Mesendoderm (in vitro differentiated cells): ENCODE measurements around the gene FLNB.

ENCODE experiments used
- DNase-seq: peaks from one replicate; pipeline ENCODE4 v3.0.0; 2013
- H2AK5ac ChIP-seq: 2 replicates; pipeline ENCODE4 v1.6.1; 2013; ENCODE audit warnings: low read length, inconsistent platforms
- H2BK120ac ChIP-seq: 2 replicates; pipeline ENCODE4 v1.6.1; 2013; ENCODE audit warnings: low read depth, mild to moderate bottlenecking, low read length, moderate library complexity, mixed read lengths
- H2BK15ac ChIP-seq: replicated peaks from 2 replicates; pipeline ENCODE4 v1.6.1; 2013; ENCODE audit warnings: low read depth, mild to moderate bottlenecking, moderate library complexity
- H2BK5ac ChIP-seq: 2 replicates; pipeline ENCODE4 v1.6.1; 2013; ENCODE audit warnings: low read length, inconsistent platforms
- H3K18ac ChIP-seq: 2 replicates; pipeline ENCODE4 v1.6.1; 2013; ENCODE audit warnings: mild to moderate bottlenecking, low read length, mixed read lengths
- H3K23ac ChIP-seq: one replicate; pipeline ENCODE4 v1.6.1; 2013; ENCODE audit warnings: low read length
- H3K27ac ChIP-seq: 2 replicates; pipeline ENCODE4 v1.5.1; 2013; ENCODE audit warnings: low read depth, mild to moderate bottlenecking, inconsistent platforms, low read length, moderate library complexity
- H3K27me3 ChIP-seq: 2 replicates; pipeline ENCODE4 v1.6.1; 2013; ENCODE audit warnings: low read length, control low read depth, mild to moderate bottlenecking, inconsistent platforms; ENCODE audit not compliant: insufficient read depth, poor library complexity
- H3K36me3 ChIP-seq: 2 replicates; pipeline ENCODE4 v1.6.1; 2013; ENCODE audit warnings: low read length, inconsistent platforms; ENCODE audit not compliant: control insufficient read depth, insufficient read depth
- H3K4ac ChIP-seq: one replicate; pipeline ENCODE4 v1.6.1; 2013; ENCODE audit warnings: low read depth, mild to moderate bottlenecking, low read length, moderate library complexity
- H3K4me1 ChIP-seq: 2 replicates; pipeline ENCODE4 v1.6.1; 2013; ENCODE audit warnings: low read depth, low read length, inconsistent platforms; ENCODE audit not compliant: control insufficient read depth
- H3K4me2 ChIP-seq: 2 replicates; pipeline ENCODE4 v1.6.1; 2013; ENCODE audit warnings: low read length
- H3K4me3 ChIP-seq: 2 replicates; pipeline ENCODE4 v1.5.1; 2013; ENCODE audit warnings: mild to moderate bottlenecking, low read length
- H3K56ac ChIP-seq: one replicate; pipeline ENCODE4 v1.6.1; 2013; ENCODE audit warnings: low read length
- H3K79me1 ChIP-seq: 2 replicates; pipeline ENCODE4 v1.6.1; 2013; ENCODE audit warnings: low read length, inconsistent platforms
- H3K79me2 ChIP-seq: 2 replicates; pipeline ENCODE4 v1.6.1; 2013; ENCODE audit warnings: mild to moderate bottlenecking, low read length; ENCODE audit not compliant: control insufficient read depth, insufficient read depth
- H3K9ac ChIP-seq: 2 replicates; pipeline ENCODE4 v1.6.1; 2013; ENCODE audit warnings: low read length, inconsistent platforms
- H4K5ac ChIP-seq: one replicate; pipeline ENCODE4 v1.6.1; 2013; ENCODE audit warnings: low read length
- H4K8ac ChIP-seq: one replicate; pipeline ENCODE4 v1.6.1; 2013; ENCODE audit warnings: low read depth, mild to moderate bottlenecking, control low read depth, low read length, moderate library complexity
- WGBS: extraction: QIAGEN DNeasy Blood & Tissue Kit; methylation state at CpG from one replicate; pipeline ENCODE4 v1.1.7; 2013; ENCODE audit warnings: low lambda C conversion rate, missing lambda C conversion rate; ENCODE audit not compliant: insufficient coverage; ENCODE audit errors: extremely low coverage; 5-methylcytosine and 5-hydroxymethylcytosine counted together

Gene FLNB

DNA sequence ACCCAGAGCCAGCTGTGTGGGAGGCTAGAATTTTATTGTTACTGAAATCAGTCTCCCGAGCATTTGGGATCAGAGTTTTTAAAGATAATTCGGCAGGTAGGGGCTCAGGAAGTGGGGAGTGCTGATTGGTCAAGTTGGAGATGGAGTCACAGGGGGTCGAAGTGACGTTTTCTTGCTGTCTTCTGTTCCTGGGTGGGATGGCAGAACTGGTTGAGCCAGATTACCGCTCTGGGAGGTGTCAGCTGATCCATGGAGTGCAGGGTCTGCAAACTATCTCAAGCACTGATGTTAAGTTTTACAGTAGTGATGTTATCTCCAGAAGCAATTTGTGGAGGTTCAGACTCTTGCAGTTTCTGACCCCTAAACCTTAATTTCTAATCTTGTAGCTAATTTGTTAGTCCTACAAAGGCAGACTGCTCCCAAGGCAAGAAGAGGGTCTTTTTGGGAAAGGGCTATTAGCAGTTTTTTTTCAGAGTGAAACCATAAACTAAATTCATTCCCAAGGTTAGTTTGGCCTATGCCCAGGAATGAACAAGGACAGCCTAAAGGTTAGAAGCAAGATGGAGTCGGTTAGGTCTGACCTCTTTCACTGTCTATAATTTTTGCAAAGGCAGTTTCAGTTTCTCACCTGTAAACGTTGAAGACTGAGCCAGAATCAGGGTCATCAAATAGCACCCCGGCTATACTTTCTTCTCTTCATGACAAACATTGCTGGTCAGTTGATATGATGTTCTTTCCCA is 28.2 kb downstream of the FLNB start:
- Histone ChIP-seq H3K4me1 (peaks cover 28% of the 10 kb centered on the region), H4K8ac (no peak overlapping the region), H3K4me3 (no peak overlapping the region)

DNA sequence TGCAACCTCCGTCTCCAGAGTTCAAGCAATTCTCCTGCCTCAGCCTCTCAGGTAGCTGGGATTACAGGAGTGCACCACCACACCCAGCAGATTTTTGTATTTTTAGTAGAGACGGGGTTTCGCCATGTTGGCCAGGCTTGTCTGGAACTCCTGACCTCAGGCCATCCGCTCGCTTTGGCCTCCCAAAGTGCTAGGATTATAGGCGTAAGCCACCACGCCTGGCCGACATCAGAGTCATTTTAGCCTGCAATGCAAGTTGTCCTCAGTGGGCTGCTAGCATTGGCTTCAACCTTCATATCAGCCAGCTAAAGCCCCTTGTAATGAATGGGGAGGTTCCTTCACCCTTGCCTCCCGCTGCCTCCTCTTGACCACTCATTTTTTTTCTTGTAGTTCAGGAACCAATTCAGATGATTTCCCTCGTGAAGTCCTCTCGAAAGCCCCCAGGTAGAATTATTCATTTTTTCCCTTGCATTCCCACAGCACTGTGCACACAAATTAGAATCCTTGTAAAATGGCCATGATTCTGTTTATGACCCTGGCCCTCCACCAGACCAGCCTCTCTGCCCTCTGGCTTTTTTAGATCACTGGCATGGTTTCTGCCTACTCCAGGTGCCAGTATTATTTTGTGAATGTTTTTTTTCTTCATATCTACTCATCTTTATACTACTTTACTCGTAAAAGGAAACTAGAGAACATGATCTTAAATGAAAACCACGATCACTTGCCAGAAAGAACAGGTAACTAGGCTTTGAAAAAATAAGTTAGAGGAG is 29.1 kb downstream of the FLNB start:
- no peak for DNase-seq
- Histone ChIP-seq H2AK5ac (no peak overlapping the region), H3K27me3 (no peaks in the 10 kb centered on the region), H4K5ac (no peak overlapping the region), H3K79me1 (peaks cover 33% of the 10 kb centered on the region), H4K8ac (no peak overlapping the region), H3K4ac (no peak overlapping the region), H3K23ac (peak overlapping the region; percentile 95), H3K79me2 (peaks cover 66% of the 10 kb centered on the region), H2BK120ac (no peak overlapping the region), H2BK5ac (no peak overlapping the region), H3K4me1 (peaks cover 31% of the 10 kb centered on the region), H3K18ac (no peak overlapping the region), H3K9ac (no peak overlapping the region), H3K36me3 (no peaks in the 10 kb centered on the region), H2BK15ac (no peak overlapping the region), H3K56ac (no peak overlapping the region), H3K27ac (no peak overlapping the region), H3K4me3 (no peak overlapping the region), H3K4me2 (no peak overlapping the region)
- WGBS, result no CpG with 5 or more reads among the region's 13 CpGs

More for the DNA sequence above, 28.2 kb downstream of the FLNB start:
- Histone ChIP-seq H3K18ac (no peak overlapping the region), H2BK120ac (no peak overlapping the region), H3K56ac (no peak overlapping the region), H3K27ac (no peak overlapping the region), H3K36me3 (no peaks in the 10 kb centered on the region), H2BK15ac (no peak overlapping the region), H3K4ac (no peak overlapping the region), H3K79me2 (peaks cover 62% of the 10 kb centered on the region), H3K23ac (no peak overlapping the region), H2BK5ac (no peak overlapping the region), H3K4me2 (no peak overlapping the region), H3K79me1 (peaks cover 31% of the 10 kb centered on the region), H3K27me3 (no peaks in the 10 kb centered on the region), H2AK5ac (no peak overlapping the region), H3K9ac (no peak overlapping the region), H4K5ac (no peak overlapping the region)
- no CpG with 5 or more reads among the region's 8 CpGs for WGBS
- no peak for DNase-seq

DNA sequence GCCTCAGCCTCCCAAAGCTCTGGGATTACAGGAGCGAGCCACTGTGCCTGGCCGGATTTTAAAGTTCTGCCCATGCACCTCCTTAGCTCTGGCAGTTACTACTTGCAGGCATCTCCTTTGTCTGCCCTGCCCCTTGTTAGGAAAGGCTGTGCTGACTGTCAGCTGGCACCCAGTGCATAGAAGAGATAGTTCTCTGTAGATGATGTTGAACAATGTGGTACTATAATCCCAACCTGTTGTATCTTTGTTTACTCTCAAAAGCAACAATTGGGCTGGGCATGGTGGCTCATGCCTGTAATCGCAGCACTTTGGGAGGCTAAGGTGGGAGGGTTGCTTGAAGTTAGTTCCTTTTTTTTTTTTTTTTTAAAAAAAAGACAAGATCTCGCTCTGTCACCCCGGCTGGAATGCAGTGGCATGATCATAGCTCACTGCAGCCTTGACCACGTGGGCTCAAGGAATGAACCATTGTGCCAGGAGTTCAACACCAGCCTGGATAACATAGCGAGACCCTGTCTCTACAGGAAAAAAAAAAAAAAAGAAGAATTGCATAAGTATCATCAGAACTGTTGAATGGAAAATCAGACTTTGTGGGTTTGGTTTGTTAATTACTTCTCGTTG is 30.6 kb downstream of the FLNB start:
- H3K23ac ChIP-seq, result no peak overlapping the region
- no peak overlapping the region for H2BK5ac ChIP-seq
- H3K4me2 ChIP-seq, result no peak overlapping the region
- H2BK120ac ChIP-seq, result no peak overlapping the region
- peak overlapping the region; percentile 2 for H3K4ac ChIP-seq
- peaks cover 63% of the 10 kb centered on the region for H3K79me2 ChIP-seq
- H3K36me3 ChIP-seq, result no peaks in the 10 kb centered on the region
- no peak overlapping the region for H3K27ac ChIP-seq
- H3K18ac ChIP-seq, result no peak overlapping the region
- H2BK15ac ChIP-seq, result no peak overlapping the region
- no peak overlapping the region for H3K4me3 ChIP-seq
- H2AK5ac ChIP-seq, result no peak overlapping the region
- H3K4me1 ChIP-seq, result peaks cover 29% of the 10 kb centered on the region
- no peak overlapping the region for H3K9ac ChIP-seq
- no peaks in the 10 kb centered on the region for H3K27me3 ChIP-seq
- H3K56ac ChIP-seq, result no peak overlapping the region
- WGBS, result 100% methylated on average over 1 of the region's 8 CpGs
- peaks cover 34% of the 10 kb centered on the region for H3K79me1 ChIP-seq
- no peak overlapping the region for H4K8ac ChIP-seq
- DNase-seq, result no peak
- no peak overlapping the region for H4K5ac ChIP-seq

DNA sequence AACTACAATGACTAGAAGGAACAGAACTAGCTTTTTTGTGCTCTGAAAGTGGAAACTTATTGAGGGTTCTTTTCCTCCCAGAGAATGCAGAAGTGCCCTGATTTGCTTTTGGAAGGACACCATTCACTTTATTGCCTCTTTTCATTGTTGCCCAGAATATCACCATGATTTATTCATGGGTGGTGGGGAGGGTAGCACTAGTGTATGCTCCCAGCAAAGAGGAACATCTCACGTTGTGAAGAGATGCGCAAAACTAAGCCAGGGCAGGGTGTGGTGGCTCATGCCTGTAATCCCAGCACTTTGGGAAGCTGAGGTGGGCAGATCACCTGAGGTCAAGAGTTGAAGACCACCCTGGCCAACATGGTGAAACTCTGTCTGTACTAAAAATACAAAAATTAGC is 31.4 kb downstream of the FLNB start:
- Histone ChIP-seq H3K79me1 (peaks cover 34% of the 10 kb centered on the region), H3K27me3 (no peaks in the 10 kb centered on the region), H3K4me3 (no peak overlapping the region), H3K23ac (peak overlapping the region; percentile 57), H2BK5ac (no peak overlapping the region), H3K4ac (no peak overlapping the region), H2BK15ac (no peak overlapping the region), H3K9ac (no peak overlapping the region), H2AK5ac (no peak overlapping the region), H3K4me1 (peaks cover 33% of the 10 kb centered on the region), H2BK120ac (no peak overlapping the region), H3K56ac (no peak overlapping the region), H3K27ac (no peak overlapping the region), H3K18ac (no peak overlapping the region), H4K5ac (no peak overlapping the region), H4K8ac (no peak overlapping the region), H3K79me2 (peaks cover 64% of the 10 kb centered on the region), H3K4me2 (no peak overlapping the region), H3K36me3 (no peaks in the 10 kb centered on the region)
- DNase-seq, result no peak
- WGBS, result no CpG with 5 or more reads among the region's 2 CpGs

DNA sequence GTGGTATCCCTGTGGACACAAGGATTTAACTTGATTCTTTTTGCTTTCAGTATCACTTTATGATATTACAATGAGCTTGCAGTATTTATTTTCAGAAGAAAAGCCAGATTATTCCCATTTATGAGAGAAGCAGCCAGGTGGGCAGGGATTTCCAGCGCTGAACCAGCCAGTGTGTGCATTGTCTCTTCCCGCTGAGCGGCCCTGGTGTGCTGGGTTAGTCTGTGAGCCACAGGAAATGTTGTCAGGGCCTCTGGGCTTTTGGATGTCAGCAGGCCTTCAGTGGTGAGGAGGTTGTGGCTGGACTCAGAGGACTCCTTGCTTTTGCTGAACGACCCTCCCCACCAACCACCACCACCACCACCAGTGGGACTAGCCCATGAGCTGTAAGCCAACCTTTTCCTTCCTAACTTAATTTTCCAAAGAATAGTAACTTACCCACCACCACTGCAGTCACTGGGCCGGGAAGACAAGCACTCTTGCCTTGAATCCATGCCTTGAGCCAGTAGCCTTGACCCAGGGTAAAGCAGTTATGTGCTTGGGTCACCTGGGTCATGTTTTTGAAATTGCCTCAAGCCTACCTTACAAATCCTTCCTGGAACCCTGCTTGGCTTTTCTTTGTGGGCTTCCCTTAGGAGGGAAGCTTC is 33.1 kb downstream of the FLNB start:
- Histone ChIP-seq H4K8ac (no peak overlapping the region), H4K5ac (no peak overlapping the region), H3K4me2 (no peak overlapping the region), H3K4me1 (peaks cover 25% of the 10 kb centered on the region), H3K79me2 (peaks cover 64% of the 10 kb centered on the region), H3K56ac (peak overlapping the region; percentile 64), H2AK5ac (peak overlapping the region; percentile 64), H3K4me3 (no peak overlapping the region), H2BK5ac (no peak overlapping the region), H3K18ac (peak overlapping the region; percentile 15), H3K79me1 (peaks cover 28% of the 10 kb centered on the region), H3K27me3 (no peaks in the 10 kb centered on the region), H3K9ac (peak overlapping the region; percentile 26), H3K27ac (peak overlapping the region; percentile 56), H3K4ac (no peak overlapping the region), H2BK15ac (no peak overlapping the region), H3K36me3 (no peaks in the 10 kb centered on the region), H3K23ac (no peak overlapping the region), H2BK120ac (no peak overlapping the region)
- DNase-seq, result no peak
- WGBS, result no CpG with 5 or more reads among the region's 5 CpGs
